GM18505 (cell line): Measurements from ENCODE around the gene GORASP1.

Experiments
- ATAC-seq: cut with Tn5 transposase; IDR thresholded peaks from one replicate; pipeline ENCODE4 v1.9.1; 2021; ENCODE audit not compliant: unreplicated experiment
- POLR2A ChIP-seq: IDR thresholded peaks from 4 replicates; pipeline ENCODE4 v1.6.1; 2011; ENCODE audit warnings: borderline replicate concordance; ENCODE audit not compliant: insufficient read depth, insufficient read length; ENCODE audit errors: extremely low read depth

Gene GORASP1

GRCh38 chr3:39134305-39134704 lies 26.9 kb upstream of the GORASP1 start:
- no peak for ATAC-seq
- no peak for TF ChIP-seq POLR2A

GRCh38 chr3:39133822-39134221 lies 26.4 kb upstream of the GORASP1 start:
- no peak for ATAC-seq
- no peak for TF ChIP-seq POLR2A

GRCh38 chr3:39133093-39133490 lies 25.7 kb upstream of the GORASP1 start:
- no peak for ATAC-seq
- no peak for TF ChIP-seq POLR2A

GRCh38 chr3:39132096-39133092 lies 25.0 kb upstream of the GORASP1 start:
- ATAC-seq: no peak
- no peak for TF ChIP-seq POLR2A

- ATAC-seq: no peak
- no peak for TF ChIP-seq POLR2A
These were observed 23.4 kb upstream of the GORASP1 start for GRCh38 chr3:39130693-39131265.

GRCh38 chr3:39130026-39130425 lies 22.6 kb upstream of the GORASP1 start:
- TF ChIP-seq POLR2A: no peak
- no peak for ATAC-seq

- ATAC-seq: no peak
These were observed 21.5 kb upstream of the GORASP1 start for GRCh38 chr3:39128951-39129350.

GRCh38 chr3:39127908-39128304 lies 20.5 kb upstream of the GORASP1 start:
- no peak for TF ChIP-seq POLR2A
- ATAC-seq: no peak

More at GRCh38 chr3:39128951-39129350, 21.5 kb upstream of the GORASP1 start:
- TF ChIP-seq POLR2A: no peak

GRCh38 chr3:39127269-39127907 lies 20.0 kb upstream of the GORASP1 start:
- TF ChIP-seq POLR2A: no peak
- no peak for ATAC-seq

- TF ChIP-seq POLR2A: no peak
- no peak for ATAC-seq
These were observed 19.2 kb upstream of the GORASP1 start for GRCh38 chr3:39126532-39127071.

GRCh38 chr3:39125841-39126500 lies 18.5 kb upstream of the GORASP1 start:
- TF ChIP-seq POLR2A: no peak
- ATAC-seq: no peak

- no peak for ATAC-seq
These were observed 17.7 kb upstream of the GORASP1 start for GRCh38 chr3:39124876-39125840.

More at GRCh38 chr3:39124876-39125840, 17.7 kb upstream of the GORASP1 start:
- TF ChIP-seq POLR2A: no peak
